HepG2 (cell line): ENCODE results near the gene SLC38A3. TPM values are rescaled to one million over a fixed set of nuclear protein-coding genes. Genes with fewer than 3 reads are reported as not detected.

Source experiments
- AHDC1 ChIP-seq: sonication (generic); formaldehyde crosslinking; IDR thresholded peaks from 2 replicates; pipeline ENCODE4 v1.5.1; 2020; ENCODE audit warnings: mild to moderate bottlenecking, missing genetic modification reagents, borderline replicate concordance
- CBX5 ChIP-seq: sonication (generic); formaldehyde crosslinking; IDR thresholded peaks from 2 replicates; pipeline ENCODE4 v1.4.0; 2020; ENCODE audit warnings: missing genetic modification reagents, borderline replicate concordance
- FOXP4 ChIP-seq: sonication (generic); formaldehyde crosslinking; IDR thresholded peaks from 2 replicates; pipeline ENCODE4 v1.4.0; 2020; ENCODE audit warnings: missing genetic modification reagents
- GPN1 ChIP-seq: sonication (generic); formaldehyde crosslinking; IDR thresholded peaks from 2 replicates; pipeline ENCODE4 v1.5.1; 2020; ENCODE audit warnings: missing genetic modification reagents, borderline replicate concordance
- HNRNPH1 ChIP-seq: fragments of 200-400 bp; formaldehyde crosslinking; optimal IDR thresholded peaks from 2 replicates; pipeline ENCODE3; 2017; ENCODE audit warnings: mild to moderate bottlenecking, low read depth, low read length
- MAFK ChIP-seq, 2 experiments: IDR thresholded peaks in 1 of 2; conservative IDR thresholded peaks in 1 of 2; 2 replicates each; pipeline ENCODE4 v1.6.1; 2011; ENCODE audit warnings: improper control_type of control experiment in 2 of 2, low read length in 2 of 2
- MEF2D ChIP-seq: sonication (generic); formaldehyde crosslinking; IDR thresholded peaks from 2 replicates; pipeline ENCODE4 v1.5.1; 2020; ENCODE audit warnings: mild to moderate bottlenecking, missing genetic modification reagents
- POGZ ChIP-seq: sonication (generic); formaldehyde crosslinking; IDR thresholded peaks from 2 replicates; pipeline ENCODE4 v1.4.0; 2020; ENCODE audit warnings: mild to moderate bottlenecking, missing genetic modification reagents
- SRY ChIP-seq: sonication (generic); formaldehyde crosslinking; IDR thresholded peaks from 2 replicates; pipeline ENCODE4 v1.8.0; 2022; ENCODE audit warnings: mild to moderate bottlenecking, missing genetic modification reagents
- ZBTB33 ChIP-seq: sonication (generic); formaldehyde crosslinking; IDR thresholded peaks from 2 replicates; pipeline ENCODE4 v1.4.0; 2020; ENCODE audit warnings: missing genetic modification reagents
- ZEB1 ChIP-seq: IDR thresholded peaks from 2 replicates; pipeline ENCODE4 v1.6.1; 2012; ENCODE audit warnings: mild to moderate bottlenecking, low read depth, inconsistent platforms; ENCODE audit not compliant: insufficient replicate concordance
- ZNF430 ChIP-seq: sonication (generic); formaldehyde crosslinking; IDR thresholded peaks from 2 replicates; pipeline ENCODE4 v1.9.0; 2021; ENCODE audit warnings: mild to moderate bottlenecking, missing genetic modification reagents
- ZNF784 ChIP-seq: sonication (generic); formaldehyde crosslinking; IDR thresholded peaks from 2 replicates; pipeline ENCODE4 v1.5.1; 2020; ENCODE audit warnings: missing genetic modification reagents, mild to moderate bottlenecking, borderline replicate concordance
- ZUFSP ChIP-seq: sonication (generic); formaldehyde crosslinking; IDR thresholded peaks from 2 replicates; pipeline ENCODE4 v1.9.0; 2021; ENCODE audit warnings: missing genetic modification reagents, mild to moderate bottlenecking, borderline replicate concordance
- polyA plus RNA-seq, 8 experiments: library from polyadenylated mRNA; depleted of rRNA in 3 of 8; stranded (reverse) in 7 of 8; unstranded in 1 of 8; fragments of >200 nt; fragmentation: Illumina TruSeq in 4 of 8; extraction: Trizol in 4 of 8; gene quantifications; 2 replicates each; pipeline versions ENCODE4 v1.2.1 to v1.2.3, GENCODE V29; 2011 to 2016; ENCODE audit warnings: low read depth in 4 of 8, missing spikeins in 1 of 8, mixed read lengths in 1 of 8; ENCODE audit not compliant: insufficient read depth in 1 of 8
- total RNA-seq, 5 experiments: library from RNA; depleted of rRNA; stranded (reverse); fragments of >200 nt; fragmentation: Illumina TruSeq; extraction: Trizol; gene quantifications; 2 replicates each; pipeline ENCODE4 v1.2.3, GENCODE V29; 2016; ENCODE audit warnings: low read depth in 1 of 5

Gene SLC38A3
- total and polyA plus RNA-seq, 2 of the 13 experiments (the other 11 are each of a cell fraction or from before 2014, with no cell fraction given), result 29.8 to 164 TPM

- no peak for TF ChIP-seq ZUFSP
- TF ChIP-seq SRY (CRISPR knock-in tag), result no peak
- no peak for TF ChIP-seq GPN1
- TF ChIP-seq AHDC1 (CRISPR knock-in tag), result no peak
- TF ChIP-seq POGZ, result 0 out of 2 replicates have a peak, but pooled peaks have one; percentile 46
- peak; percentile 70; the same call in 1 of the 2 replicates for TF ChIP-seq CBX5
- TF ChIP-seq FOXP4 (CRISPR knock-in tag), result peak; percentile 55; the same call in 1 of the 2 replicates
- TF ChIP-seq MEF2D, result 0 out of 2 replicates have a peak, but pooled peaks have one; percentile 54
- peak; percentile 19 for TF ChIP-seq ZEB1
- no peak for TF ChIP-seq ZNF784 (CRISPR knock-in tag)
- no peak for TF ChIP-seq HNRNPH1
- no peak for TF ChIP-seq ZNF430 (CRISPR knock-in tag)
- peak; percentile 93 for TF ChIP-seq ZBTB33 (CRISPR knock-in tag)
- no peak for TF ChIP-seq MAFK (conservative IDR thresholded peaks at IDR 0.05 in 1 of 2, IDR thresholded peaks at IDR 0.05 in 1 of 2; ENCODE audit: low read length in 2 of 2)
Measured at GRCh38 chr3:50245831-50246516, 40.9 kb downstream of the SLC38A3 start (continued).
